Right renal cortex interstitium (tissue), 3 donors: ENCODE measurements around the gene ADAMTS4. TPM values are rescaled to one million over a fixed set of nuclear protein-coding genes. Genes with fewer than 3 reads are reported as not detected.
A peak's percentile ranks its signal among the peaks of the same experiment; 100 is the strongest.

Source experiments
- DNase-seq, 3 donors: peaks; one replicate each; pipeline ENCODE4 v3.0.0-alpha.2; 2013; ENCODE audit warnings: low read depth in 3 of 3, low spot score in 2 of 3
- polyA plus RNA-seq, 3 donors: library from polyadenylated mRNA; unstranded; fragments of 120-200 nt; gene quantifications; one replicate each; pipeline ENCODE4 v1.2.1, GENCODE V29; 2013; ENCODE audit not compliant: insufficient read length in 3 of 3

ADAMTS4 gene
- polyA plus RNA-seq, 3 donors: 0.83 to 1.1 (median 1.1) TPM

DNA sequence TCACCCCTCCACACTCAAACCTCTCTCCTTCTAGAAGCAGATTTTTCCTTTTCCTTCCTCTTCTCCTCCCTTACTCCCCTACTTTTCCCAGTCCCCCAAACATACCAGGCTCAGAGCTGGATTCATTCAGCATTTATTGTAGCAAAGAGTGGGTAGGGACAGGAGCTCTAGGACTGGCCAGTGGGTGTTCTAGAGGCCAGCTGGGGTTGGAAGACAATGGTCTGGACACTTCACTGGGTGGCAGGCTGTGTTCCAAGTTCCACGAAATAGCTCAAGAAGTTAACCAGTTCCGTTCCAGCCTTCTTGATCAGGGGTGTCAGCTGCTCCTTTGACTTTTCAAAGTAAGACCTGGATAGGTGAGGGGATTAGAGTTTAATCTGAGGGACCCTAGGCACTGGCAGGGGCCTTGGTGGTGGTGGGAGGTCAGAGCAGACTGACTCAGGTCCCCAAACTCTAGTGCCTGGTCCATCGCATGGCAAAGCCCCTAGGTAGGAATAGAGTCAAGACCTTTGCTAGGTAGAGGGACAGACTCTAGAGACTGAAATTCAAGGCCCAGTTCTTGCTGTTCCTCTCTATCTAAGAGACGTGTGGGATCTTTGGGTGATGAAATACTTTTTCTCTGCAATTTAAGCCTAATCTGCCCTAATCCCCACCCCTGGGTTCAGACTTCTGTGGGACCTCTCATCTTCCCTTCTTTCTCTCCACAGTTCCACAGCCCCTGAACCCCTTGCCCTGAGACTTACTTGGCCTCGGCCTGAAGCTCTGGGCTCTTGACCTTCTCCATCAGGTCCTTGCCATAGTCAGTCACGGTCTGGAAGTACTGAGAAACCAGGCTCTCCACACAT is 23.5 kb upstream of the ADAMTS4 start:
- DNase-seq: no peak

DNA sequence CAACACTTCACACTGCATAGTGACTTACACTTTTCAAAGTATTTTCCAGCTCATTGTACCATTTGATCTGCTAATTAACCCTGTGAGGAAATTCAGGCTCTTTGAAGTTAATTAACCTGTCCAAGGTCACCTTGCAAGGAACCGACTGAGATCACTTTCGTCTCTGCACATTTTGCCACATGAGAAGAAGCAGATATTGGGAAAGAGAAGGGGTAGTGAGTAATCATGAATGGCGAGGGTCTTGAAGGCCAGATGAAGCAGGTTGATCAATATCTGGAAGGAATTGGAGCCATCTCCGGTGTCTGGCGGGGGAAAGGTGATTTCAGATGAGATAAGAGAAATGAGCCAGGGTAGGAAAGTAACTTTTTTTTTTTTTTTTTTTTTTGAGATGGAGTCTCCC is 21.1 kb upstream of the ADAMTS4 start:
- no peak for DNase-seq

DNA sequence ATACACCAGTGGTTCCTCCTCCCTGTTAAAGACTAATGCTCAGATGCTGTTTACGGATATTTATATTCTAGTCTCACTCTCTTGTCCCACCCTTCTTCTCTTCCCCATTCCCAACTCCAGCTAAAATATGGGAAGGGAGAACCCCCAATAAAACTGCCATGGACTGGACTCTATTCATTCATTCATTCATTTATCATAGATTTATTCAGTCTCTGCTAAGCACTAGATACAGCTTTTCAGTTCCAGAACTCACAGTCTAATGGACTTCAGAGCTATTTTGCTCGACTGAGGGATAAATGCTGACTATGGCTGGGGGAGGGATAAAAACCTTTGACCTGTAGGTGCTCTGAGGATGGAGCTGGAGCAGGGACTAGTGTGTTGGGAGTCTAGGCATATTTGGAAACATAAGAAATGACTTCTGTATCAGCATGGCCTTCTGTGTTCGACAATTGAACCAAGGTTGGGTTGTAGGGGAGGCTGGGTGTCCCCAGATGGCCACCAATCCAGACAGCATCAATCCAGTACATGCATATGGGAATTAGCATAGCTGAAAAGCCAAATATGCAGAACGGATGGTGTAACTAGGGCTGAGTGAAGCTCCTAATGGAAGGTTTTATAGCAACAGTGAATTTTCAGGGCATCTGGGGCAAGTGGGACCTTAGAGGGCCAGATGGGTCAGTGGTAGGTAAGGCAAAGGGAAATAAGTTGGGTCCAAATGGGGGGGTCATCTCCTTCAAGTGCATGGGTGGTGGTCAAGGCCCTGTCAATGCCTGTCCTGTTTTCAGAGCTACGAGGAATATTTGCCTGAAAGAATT is 20.4 kb upstream of the ADAMTS4 start:
- no peak for DNase-seq

DNA sequence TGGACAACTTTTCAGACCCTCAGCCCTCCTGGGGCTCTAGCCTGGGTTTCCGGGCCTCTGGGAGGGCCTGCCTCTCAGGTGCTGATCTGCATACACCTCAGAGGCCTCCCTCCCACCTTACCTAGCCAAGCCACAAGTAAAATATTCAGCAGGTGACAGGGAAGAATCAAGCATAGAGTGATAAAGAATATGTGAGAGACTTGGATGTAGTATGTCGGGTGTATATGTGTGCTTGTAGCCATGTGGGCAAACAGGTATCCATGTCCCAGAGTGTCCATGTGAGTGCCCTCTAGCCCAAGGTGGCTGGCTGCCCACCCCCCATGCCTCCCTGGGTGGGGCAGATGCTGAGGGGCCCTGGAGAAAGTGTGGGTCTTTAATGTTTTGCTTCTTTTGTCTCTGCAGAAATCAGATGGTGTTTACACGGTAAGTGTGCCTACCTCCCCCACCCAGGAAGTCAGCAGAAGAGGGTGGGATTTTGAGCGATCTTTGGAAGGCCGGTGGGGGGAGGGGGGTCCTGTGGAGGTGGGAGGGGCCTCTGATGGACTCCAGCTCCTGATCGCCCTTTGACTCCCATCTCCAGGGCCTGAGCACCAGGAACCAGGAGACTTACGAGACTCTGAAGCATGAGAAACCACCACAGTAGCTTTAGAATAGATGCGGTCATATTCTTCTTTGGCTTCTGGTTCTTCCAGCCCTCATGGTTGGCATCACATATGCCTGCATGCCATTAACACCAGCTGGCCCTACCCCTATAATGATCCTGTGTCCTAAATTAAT is 19.6 kb upstream of the ADAMTS4 start:
- no peak for DNase-seq

DNA sequence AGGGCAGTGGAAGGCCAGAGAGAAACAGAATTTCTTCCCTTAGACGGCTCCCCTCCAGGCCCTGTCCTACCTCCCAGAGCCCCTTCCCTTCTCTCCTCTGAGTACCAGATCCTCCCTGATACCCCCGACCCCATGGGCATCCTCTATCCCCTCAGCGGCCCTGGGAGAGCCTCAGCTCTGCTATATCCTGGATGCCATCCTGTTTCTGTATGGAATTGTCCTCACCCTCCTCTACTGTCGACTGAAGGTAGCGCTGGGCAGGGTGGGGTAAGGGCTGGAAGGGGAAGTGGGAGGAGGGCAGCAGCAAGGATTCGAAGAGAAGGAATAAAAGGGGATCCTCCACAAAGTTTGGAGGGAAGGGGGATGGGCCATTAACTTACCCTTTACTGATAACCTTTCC is 19.0 kb upstream of the ADAMTS4 start:
- no peak for DNase-seq

DNA sequence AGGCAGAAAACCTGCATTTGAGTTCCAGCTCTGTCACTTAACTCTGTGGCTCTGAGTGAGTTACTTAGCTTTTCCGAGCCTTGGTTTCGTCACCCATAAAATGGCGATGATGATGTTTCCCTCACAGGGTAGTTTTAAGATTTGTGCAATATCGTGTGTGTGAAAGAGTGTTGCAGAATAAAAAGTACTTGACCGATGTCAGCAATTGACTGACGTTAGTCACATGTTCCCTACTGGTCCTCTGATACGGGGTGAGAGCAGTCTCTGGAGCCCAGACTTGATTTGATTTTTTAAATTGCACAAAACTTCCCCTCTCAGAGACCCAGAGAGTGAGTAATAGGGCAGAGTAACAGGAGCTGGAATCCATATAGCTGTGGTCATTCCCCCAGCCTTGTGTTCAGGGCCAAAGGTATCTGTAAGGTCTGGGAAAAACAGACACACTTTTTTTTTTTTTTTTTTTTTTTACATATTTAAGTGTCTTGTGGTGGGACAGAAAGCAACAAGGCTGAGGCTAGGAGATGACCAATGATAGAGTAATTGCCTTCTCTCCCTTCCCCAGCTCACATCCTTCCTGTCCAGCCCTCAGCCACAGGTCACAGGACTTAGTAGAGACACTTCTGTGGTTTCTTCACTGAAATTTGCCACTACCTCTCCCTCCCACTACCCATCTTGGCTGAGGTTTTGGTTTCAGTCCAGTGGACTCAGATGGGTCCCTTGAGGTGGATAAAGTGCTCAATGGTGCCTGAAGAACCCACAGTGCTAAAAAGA is 18.3 kb upstream of the ADAMTS4 start:
- no peak for DNase-seq

DNA sequence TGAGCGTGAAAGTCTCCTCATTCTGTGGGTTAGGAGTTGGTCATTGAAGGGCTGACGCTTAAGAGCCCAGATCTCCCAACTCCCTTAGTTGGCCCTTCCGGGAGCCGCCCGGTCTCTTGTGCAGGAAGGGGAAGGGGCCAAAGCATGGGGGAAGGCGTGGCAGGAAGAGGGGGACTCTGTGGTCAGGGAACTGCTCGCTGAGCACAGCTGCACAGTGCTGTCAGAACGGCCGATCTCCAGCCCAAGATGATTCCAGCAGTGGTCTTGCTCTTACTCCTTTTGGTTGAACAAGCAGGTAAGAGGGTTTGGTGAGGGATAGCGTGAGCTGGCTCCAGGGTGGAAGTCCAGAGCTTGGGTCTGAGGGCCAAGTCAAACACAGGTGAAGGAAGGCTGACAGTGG is 16.2 kb upstream of the ADAMTS4 start, which contains the start of gene FCER1G:
Gene FCER1G, plus strand, starts transcription at position 220 of the 400 bp plus-strand sequence. Its CDS starts 27 bp downstream, at position 247.
- DNase-seq: no peak

DNA sequence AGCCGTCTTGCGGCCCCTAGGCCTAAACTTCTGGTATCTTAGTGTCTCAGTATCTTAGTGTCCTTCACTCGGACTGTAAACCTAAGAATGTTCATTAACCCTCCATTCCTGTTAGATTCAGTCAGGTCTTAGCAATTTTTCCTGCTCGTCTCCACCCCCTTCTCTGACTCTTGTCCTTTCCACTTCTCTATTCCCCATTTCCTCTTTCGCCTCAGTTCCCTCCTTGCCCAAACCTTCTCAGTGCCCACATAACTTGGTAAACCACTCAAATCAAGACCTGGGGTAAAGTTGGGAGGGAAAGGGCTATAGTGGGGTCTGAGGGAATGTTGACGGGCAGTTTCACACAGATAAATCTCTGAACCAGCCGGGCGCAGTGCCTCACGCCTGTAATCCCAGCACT is 15.5 kb upstream of the ADAMTS4 start:
- no peak for DNase-seq

DNA sequence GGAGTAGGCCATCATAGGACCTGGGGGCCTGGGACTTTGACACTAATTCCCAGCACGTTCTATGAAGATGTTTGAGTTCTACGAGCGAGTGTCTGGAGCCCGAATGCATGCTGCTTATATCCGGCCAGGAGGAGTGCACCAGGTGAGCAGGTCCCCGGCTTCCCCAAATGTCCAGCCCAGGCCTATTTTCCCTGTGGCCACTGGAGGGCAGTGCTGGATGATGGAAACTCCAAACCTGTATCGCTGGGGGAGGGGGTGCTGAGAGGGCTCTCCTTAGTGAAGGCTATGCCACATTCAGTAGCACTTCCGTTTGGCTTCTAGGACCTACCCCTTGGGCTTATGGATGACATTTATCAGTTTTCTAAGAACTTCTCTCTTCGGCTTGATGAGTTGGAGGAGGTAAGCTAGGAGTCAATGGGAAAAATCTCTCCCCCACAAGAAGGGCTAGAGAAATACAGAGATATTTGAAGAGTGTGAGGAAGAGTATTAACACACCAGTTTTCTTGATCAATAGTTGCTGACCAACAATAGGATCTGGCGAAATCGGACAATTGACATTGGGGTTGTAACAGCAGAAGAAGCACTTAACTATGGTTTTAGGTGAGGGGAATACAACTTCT is 11.0 kb upstream of the ADAMTS4 start:
- DNase-seq: no peak

DNA sequence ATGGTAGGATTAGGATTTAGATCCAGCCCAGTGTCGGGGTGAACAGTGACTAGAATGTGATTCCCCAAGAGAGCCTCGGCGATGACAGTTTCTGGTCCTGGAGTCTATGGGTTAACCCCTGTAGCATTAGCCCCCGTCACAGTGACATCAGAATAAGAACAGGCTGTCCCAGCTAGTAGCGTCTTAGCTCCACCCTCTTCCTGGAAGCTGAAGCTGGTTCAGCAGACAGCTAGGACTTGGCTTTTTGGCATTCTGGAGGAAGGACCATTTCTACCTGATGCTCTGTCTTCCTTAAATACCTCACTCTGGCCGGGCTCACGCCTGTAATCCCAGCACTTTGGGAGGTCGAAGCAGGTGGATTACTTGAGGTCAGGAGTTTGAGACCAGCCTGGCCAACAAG is 8.3 kb upstream of the ADAMTS4 start:
- DNase-seq: no peak

DNA sequence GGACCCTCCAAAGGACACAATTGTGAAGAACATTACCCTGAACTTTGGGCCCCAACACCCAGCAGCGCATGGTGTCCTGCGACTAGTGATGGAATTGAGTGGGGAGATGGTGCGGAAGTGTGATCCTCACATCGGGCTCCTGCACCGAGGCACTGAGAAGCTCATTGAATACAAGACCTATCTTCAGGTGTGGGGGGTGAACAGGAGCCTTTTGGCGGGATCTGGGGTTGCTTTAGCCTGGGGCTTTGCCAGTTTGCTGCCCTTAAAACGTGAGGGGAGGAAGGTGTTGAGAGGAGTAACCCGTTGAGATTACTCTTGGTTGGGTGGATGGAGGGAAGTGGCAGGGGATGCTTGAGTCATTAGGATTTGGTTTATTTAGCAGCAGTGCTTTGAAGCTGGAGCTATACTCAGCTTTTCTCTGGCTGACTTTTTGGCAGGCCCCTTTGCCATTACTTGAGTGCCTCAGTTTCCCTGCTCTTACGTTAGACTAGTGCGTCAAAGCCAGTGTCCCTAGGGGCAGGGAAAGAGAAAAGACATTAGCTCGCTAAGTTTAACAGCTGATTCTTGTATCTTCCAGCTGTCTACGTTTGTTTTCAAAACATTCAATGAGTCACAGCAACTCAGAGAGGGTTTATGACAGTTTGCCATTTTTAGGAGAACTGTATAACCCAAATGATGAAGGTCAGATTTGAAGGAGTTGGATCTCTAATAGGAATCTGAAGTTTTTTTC is 7.7 kb upstream of the ADAMTS4 start:
- no peak for DNase-seq

DNA sequence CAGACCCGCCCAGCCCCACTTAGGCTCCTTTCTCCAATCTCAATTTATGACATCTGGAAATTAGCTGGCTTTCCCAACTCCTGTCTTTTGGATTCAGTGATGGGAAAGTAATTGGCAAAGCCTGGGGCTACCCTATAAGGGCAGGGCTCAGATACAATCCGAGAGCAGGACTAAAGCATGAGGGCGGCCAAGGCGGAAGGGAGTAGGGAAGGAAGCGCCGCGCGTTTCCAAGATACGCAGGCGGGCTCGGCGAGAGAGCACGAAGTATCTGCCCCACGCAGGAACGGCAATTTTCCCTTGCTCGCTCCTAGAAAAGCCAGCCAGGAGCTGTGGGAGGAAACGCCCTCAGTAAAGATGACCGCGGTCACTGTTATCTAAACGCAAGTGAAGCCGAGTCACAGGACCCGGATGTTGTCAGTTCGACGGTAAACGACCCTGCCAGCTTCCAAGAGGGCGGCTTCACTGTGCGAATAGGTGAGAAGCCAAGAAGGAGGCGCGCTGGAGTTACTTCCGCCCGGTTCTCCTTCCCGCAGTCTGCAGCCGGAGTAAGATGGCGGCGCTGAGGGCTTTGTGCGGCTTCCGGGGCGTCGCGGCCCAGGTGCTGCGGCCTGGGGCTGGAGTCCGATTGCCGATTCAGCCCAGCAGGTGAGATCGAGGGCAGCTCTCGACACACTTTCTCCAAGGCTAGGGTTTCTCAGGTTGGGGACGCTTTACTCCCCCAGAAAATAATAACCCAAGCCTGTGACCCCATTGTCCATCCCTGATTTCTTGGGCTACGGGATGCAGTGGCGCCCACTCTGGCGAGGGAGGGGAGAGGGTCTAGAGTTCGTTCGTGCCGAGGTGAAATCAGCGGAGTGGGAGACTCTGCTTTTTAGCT is 3.2 kb upstream of the ADAMTS4 start, which contains the start of gene NDUFS2:
Gene NDUFS2, plus strand, starts transcription at position 532 of the 877 bp plus-strand sequence. Its CDS starts 19 bp downstream, at position 551.
- DNase-seq: peak; percentile 95 to 98 (median 97)

DNA sequence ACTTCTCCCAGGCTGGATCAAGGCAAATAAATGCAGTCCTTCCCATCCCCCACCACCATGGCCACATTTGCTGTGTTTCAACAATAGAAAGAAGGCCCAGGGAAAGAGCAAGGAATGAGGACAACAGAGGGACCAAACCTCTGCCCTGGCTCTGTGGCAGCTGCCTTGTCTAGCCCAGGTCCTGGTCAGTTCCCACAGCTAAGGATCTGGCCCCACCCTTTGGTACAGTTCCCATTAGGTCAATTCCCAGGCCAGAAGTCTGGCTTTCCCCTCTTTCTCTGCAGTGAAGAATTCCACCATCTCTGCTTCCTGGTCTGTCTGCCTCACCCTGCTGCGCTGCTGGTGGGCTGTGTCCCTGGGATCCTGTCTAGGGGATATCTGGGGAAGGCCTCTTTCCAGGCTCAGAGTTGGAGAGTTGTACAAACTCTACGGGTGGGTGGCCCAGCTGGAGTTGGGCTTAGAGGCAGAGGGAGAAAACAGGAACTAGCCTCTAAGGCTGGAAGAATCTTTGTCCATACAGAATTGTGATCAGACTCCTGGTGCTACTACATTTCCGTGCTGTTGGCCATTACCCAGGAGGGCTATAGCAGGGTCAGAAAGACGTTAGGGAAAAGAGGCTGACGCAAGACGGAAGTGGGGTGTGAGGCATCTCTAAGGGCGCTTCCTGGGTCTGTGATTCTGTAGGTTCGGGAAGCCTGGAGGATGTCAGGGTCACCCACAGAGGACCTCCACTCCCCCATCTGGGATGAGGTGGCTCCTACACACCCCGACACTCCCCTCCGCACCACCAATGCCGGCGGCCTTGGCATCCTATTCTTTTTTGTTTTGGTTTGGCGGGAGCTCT is 2.4 kb upstream of the ADAMTS4 start:
- DNase-seq: no peak

DNA sequence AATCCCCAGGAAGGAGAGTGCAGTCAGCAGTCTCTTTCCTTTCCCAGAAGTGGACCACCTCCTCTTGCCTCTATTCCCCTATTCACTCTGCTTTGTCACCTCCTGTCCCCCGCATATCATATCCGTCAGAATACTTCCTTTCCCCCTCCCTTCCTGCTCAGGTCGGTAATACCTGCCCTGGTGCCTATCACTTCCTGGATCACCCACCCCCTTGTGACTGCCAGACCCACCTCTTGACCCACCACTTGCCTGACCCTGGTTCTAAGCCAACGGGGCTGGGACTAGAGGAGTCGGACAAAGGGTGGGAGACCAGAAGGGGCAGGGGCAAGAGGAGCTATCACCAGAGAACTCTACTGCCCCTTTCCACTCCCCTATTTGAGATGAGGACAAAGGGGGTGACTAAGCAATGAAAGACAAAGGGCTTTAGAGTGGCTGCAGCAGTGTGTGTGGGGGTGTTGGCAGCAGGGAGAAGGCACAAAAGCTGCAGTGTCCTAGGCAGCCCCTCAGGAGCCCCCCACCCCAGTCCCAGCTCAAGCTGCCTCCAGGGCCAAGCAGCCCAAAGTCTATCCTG is 1.7 kb upstream of the ADAMTS4 start:
- DNase-seq: no peak

DNA sequence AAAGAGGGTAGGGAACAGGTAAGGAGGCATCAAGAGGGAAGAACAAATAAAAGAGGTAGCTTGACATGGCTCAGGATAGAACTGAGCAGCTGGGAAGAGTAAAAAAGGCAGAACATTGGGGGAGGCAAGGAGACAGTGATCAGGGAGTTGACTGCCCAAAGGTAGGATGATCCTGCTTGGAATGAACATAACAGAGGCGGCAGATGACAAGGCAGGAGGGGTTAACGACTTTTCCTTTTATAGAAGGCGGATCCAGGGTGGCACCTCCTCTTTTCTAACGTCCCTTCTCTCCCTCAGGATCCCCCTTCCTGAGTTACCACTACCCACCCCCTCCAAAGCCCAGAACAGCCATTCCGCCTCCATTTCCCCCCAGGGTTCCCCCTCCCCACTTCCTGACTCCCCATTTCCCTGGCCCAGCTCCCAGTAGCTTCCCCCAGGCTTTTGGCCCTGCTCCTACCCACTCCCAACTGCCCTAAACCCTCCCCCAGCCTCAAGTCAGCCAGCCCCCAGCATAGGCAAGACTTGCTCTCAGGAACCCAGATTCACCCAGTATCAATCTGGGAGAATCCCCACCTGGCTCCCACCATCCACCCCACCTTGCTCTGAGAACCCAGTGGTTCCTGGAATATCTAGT is 769 bp upstream of the ADAMTS4 start:
- DNase-seq: no peak

DNA sequence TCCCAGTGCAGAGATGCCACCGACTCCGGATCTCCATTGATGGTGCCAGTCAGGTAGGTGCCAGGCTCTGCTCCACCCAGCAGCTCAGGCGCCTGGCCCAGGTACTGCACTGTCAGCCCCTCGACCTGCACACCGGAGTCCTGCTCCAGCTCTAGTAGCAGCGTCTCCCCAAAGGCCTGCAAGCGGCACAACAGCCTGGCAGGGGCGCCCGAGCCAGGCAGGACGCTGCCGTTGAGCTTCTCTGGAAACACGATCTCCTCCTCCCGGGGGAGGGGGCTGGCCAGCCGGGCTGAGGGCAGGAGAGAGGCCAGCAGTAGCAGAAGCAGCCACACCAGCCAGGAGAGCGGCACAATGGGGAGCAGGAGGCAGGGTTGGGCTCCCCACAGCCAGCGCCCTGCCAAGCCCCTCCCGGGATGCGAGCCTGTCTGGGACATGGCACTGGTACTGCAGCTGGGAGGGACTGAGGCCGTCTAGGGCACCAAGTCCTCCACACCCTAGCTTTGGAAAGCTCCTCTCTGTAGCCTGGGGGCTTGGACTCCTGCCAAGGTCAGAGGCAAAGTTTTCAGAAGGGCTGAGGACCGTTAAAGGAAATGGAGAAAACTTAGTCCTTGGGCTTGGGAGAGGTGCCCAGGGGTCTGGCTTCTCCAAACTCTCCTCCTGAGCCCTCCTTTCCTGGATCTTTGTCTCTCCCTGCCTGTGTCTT is 509 bp downstream of the ADAMTS4 start:
- DNase-seq: no peak
